NCI-H146 (cell line): ENCODE data around the gene WFS1.
A peak's percentile ranks its signal among the peaks of the same experiment; 100 is the strongest.

Experiments
- DNase-seq: peaks from one replicate; lab custom pipeline; 2025; lab: John Stamatoyannopoulos, UW

The WFS1 gene

DNA sequence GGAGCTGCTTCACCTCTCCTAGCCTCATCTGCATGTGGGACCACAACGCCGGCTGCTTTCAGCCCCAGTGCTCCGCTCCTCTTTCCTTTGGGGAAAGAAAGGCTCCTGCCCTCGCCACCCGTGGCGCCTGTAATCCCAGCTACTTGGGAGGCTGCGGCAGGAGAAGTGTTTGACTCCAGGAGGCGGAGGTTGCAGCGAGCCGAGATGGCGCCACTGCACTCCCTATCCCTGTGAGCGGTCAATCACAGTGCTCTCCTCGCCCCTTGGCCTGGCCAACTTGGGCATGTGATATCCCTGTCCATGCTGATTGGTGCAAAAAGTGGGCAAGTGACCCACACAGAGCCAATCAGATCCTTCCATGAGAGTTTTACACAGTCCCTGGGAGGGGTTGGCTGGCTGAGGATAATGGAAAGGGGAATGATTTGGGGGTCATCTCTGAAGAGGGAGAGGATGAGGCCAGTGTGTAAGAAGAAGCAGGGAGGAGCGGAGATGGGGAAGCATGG is 56.2 kb downstream of the WFS1 start:
- no peak for DNase-seq

- no peak for DNase-seq
Observed at GRCh38 chr4:6326312-6327060, 56.8 kb downstream of the WFS1 start.

GRCh38 chr4:6327220-6327917 is 57.7 kb downstream of the WFS1 start:
- DNase-seq, result peak; percentile 65

DNA sequence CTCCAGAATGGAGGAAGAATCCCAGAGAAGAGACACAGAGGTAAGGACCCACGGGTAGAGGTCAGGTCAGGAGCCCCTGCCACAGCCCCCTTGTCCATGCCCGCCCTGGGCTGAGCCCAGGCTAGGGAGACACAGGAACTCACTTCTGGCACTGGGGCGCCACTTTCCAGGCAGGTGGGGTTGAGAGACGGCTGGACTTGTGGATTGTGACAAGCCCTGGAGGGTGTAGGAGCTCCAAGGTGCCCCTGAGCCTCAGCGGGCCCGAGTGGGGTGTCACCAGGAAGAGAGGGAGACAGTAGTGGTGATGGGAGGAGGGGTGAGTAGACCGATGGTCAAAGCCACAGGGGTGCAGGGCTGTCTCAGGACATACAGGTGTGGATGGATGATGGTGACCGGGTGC is 58.9 kb downstream of the WFS1 start:
- DNase-seq, result no peak

- DNase-seq, result no peak
Observed at GRCh38 chr4:6329478-6330383, 60.1 kb downstream of the WFS1 start.

DNA sequence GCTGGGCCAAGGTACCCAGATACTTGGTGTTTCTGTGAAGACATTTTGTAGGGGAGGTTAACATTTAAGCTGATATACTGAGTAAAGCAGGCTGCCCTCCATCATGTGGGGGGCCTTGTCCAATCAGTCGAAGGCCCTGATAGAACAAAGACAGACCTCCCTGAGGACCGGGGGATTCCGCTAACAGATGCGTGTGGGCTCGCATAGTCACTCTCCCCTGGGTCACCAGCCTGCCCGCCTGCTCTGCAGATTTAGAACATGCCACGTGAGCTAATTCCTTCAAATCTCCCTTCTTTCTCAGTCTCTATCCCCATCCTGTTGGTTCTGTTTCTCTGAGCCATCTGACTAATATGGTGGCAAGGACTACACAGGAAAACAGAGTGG is 60.7 kb downstream of the WFS1 start:
- DNase-seq, result no peak

GRCh38 chr4:6331018-6331417 is 61.4 kb downstream of the WFS1 start:
- no peak for DNase-seq

DNA sequence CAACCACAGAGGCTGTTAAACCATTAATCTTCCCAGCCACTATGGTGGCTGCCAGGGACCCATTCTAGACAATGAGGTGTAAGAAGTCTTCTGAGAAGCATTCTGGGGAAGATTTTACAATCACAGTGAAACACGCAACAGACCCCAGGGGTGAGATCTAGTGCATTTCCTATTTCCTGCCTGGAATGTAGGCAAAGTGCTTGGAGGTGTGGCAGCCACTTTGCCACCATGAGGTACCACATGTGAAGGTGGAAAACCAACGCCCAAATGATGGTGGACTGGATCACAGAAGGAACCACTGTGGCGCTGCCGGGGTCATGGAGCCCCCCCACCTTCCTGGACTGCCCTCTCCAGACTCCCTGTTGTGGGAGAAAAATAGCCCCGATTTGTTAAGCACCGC is 61.8 kb downstream of the WFS1 start:
- no peak for DNase-seq

- DNase-seq, result no peak
Observed at GRCh38 chr4:6332042-6332668, 62.5 kb downstream of the WFS1 start.

GRCh38 chr4:6332669-6333050 is 63.0 kb downstream of the WFS1 start:
- DNase-seq, result no peak

DNA sequence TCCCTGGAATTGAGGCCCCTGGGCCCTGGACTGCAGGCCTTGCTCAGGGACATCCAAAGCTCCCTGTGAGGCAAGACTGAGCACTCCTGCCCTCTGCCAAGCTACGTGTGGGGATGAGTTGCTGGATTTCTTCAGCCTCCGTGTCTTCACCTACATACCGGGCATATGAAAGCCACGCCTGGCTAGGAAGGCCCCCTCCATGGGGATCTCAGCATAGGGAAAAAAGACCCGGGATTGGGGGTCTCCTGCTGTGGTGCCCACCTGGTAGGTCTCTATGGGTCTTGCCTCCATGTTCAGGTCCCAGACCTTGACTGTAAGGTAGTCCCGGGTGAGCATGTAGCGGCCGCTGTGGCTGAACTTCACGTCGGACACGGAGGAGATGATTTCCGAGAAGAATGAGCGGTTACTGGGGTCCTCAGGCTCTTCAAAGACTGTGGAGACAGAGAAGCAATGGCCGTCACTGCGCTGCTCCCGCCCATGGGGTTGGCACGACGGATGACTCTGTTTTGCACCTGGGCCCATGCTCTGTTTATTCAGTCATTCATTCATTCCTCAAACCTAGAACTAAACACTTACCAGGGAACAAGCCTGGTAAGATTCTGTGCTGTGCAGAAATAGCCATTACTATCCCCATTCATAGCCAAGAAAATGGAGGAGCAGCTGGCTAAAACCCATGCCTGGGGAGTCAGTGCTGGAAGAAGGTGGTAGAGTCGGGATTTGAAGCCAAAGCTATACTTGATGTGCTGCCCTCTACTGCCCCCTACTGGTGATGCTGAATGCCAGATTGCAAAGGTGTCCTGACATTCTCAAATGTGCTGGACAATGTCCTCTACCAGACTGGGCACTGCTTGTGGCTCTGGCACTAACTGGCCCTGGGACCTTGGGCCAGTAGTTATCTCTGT is 63.9 kb downstream of the WFS1 start:
- DNase-seq, result peak; percentile 30

DNA sequence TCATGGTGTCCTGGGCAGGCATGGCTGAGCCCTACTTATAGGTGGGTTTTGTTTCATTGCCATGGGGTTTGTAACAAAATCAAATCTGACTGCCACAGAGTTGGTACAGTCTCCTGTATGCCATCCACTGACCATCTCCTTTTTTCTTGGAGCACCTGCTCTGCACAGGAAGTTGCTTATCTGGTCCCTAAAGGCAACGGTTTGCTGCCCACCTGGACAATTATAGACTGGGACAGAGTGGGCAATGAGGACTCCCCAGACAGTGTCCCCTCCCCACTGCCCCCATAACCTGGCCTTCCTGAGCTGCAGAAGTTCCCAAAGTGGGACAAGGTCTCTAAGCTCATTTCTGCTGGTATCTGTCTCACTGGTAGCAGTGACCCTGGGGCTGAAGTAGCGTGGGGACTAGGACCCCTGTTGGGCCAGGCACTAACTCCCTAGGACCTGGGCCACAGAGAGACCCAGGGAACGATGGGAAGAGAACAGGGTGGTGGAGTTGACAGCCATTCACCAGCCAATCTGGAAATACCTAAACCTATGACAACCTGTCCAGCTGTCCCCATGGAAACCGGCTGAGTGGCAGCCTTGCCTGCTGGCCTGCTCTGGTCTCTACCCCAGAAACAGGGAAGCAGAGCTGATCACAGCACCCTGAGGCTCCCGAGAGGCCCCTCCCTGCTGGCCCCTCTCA is 64.7 kb downstream of the WFS1 start:
- no peak for DNase-seq

- no peak for DNase-seq
Observed at GRCh38 chr4:6335040-6335590, 65.5 kb downstream of the WFS1 start.

- DNase-seq, result no peak
Observed at GRCh38 chr4:6336166-6336565, 66.5 kb downstream of the WFS1 start.

- peak; percentile 35 for DNase-seq
Observed at GRCh38 chr4:6337331-6337935, 67.8 kb downstream of the WFS1 start.

DNA sequence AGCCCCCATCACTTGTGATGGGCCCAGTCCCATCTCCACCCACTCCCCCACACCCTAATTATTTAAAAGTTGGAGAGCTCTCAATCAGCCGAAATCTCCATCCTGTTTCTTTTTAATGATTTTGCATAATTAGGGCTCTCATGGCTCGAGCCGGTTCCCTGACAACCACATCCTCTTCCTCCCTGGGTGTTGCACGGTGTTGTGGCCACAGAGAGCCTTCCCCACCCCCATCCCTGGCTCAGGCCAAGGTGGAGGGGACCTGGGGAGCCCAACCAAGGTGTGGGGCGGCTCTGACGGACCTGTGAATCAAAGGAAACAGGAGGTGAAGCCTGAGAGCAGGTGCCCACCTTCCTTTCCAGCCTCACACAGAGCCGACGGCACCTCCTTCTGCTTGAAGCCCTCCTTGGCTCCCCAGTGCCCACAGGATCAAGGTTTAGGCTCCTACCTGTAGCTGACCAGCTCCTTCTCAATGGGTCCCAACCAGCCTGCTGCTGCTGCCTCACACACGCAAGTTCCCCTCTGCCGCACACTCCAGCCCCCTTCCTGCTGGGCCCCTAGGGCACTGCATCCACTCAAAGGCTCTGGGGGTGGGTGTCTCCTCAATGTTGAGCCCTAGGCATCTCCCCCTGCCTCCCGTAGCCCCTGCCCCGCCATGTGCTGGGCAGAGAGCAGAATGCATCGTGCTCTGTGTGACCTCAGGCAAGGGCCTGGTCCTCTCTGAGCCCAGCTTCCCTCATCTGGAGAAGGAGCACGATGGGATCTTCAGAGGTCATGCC is 68.7 kb downstream of the WFS1 start:
- DNase-seq, result no peak

GRCh38 chr4:6338951-6339817 is 69.5 kb downstream of the WFS1 start:
- no peak for DNase-seq
